ENCODE measurements around the gene MYO15A. TPM values are rescaled to one million over a fixed set of nuclear protein-coding genes. Genes with fewer than 3 reads are reported as not detected.

The MYO15A gene
- total and polyA plus RNA-seq, 9 donors, result 1.5 to 5.4 (median 3.2) TPM

DNA sequence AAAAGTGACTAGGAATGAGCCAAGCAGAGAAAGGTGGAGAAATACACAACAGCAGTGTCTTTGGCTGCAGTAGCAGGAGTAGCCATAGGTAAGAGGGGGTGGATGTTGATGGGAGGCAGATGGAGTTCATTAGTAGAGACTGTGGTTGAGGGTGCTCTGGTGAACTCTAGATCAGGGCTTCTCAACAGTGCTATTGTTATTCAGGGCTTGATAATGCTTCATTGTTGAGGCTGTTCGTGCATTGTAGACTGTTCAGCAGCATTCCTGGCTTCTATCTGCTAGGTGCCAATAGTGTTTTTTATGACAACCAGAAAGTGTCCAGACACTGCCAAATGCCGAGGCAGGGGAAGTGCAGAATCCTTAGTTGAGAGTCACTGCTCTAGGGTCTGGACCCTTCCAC lies 78.7 kb downstream of the MYO15A start:
- no peak for DNase-seq
- H3K4me3 ChIP-seq, result peak overlapping the region; percentile 95
- H3K27me3 ChIP-seq, result no peaks in the 10 kb centered on the region
- intact Hi-C loops (cut with DNase I), result loop anchor here in 1 of 4 donors (5.0 kb wide), 1 partner anchor 40 kb away; the partner anchor contains the start of gene LLGL1
- H3K36me3 ChIP-seq, result no peaks in the 10 kb centered on the region
- H3K27ac ChIP-seq, result no peak overlapping the region
- H3K4me1 ChIP-seq (ENCODE audit: insufficient read depth), result peaks cover 27% of the 10 kb centered on the region
- 7 to 18% (median 11%) methylated on average over 2 of the region's 2 CpGs for WGBS, 3 donors
- H3K9me3 ChIP-seq, result no peaks in the 10 kb centered on the region
- TF ChIP-seq POLR2A (IDR thresholded peaks at IDR 0.05) (no peak), EP300 (IDR thresholded peaks at IDR 0.05) (no peak)
- TF ChIP-seq, protein P1, sequence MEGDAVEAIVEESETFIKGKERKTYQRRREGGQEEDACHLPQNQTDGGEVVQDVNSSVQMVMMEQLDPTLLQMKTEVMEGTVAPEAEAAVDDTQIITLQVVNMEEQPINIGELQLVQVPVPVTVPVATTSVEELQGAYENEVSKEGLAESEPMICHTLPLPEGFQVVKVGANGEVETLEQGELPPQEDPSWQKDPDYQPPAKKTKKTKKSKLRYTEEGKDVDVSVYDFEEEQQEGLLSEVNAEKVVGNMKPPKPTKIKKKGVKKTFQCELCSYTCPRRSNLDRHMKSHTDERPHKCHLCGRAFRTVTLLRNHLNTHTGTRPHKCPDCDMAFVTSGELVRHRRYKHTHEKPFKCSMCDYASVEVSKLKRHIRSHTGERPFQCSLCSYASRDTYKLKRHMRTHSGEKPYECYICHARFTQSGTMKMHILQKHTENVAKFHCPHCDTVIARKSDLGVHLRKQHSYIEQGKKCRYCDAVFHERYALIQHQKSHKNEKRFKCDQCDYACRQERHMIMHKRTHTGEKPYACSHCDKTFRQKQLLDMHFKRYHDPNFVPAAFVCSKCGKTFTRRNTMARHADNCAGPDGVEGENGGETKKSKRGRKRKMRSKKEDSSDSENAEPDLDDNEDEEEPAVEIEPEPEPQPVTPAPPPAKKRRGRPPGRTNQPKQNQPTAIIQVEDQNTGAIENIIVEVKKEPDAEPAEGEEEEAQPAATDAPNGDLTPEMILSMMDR (IDR thresholded peaks at IDR 0.05), result no peak

- no peaks in the 10 kb centered on the region for H3K36me3 ChIP-seq
- no peaks in the 10 kb centered on the region for H3K27me3 ChIP-seq
- intact Hi-C loops (cut with DNase I), result loop anchor here in 1 of 4 donors (5.0 kb wide), 1 partner anchor 39 kb away; the partner anchor contains the start of gene LLGL1
- H3K9me3 ChIP-seq, result no peaks in the 10 kb centered on the region
- peaks cover 25% of the 10 kb centered on the region for H3K4me1 ChIP-seq (ENCODE audit: insufficient read depth)
- no peak for DNase-seq
- TF ChIP-seq POLR2A (IDR thresholded peaks at IDR 0.05) (no peak), EP300 (IDR thresholded peaks at IDR 0.05) (no peak)
- TF ChIP-seq, protein P1 (IDR thresholded peaks at IDR 0.05), result no peak
- H3K27ac ChIP-seq, result no peak overlapping the region
- H3K4me3 ChIP-seq, result peak overlapping the region; percentile 95
- WGBS, 3 donors, result 21 to 24% (median 22%) methylated on average over 9 of the region's 9 CpGs
Observed at GRCh38 chr17:18187821-18188761, 79.5 kb downstream of the MYO15A start.

DNA sequence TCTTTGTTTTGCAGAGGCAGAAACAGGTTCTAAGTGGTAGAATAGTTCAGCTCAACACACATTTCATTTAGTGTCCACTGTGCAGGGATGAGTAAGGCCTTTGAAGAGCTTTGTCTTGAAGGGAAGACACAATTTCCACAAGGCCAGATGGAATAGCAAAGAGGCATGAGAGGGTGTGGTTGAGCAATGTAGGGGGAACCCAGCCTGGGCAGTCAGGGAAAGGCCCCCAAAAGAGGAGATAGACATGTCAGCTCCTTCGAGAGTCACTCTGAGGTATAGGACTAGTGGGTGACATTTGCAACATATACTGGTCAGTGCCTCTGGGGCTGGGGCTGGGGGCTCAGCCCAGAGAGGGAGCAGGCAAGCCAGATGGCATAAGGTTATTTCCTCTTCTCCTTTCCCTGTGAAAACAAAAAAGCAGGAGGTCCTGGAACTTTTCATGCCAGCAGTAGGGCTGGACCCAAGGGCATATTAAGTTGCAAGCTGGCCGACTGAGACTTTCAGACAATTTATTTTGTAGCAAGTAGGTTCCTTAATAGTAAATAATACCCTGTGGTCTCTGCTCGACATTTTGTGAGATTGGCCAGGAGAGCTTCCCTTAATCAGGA lies 82.2 kb downstream of the MYO15A start:
- intact Hi-C loops (cut with DNase I), result no loop called here
- DNase-seq, result no peak
- Histone ChIP-seq H3K27ac (no peak overlapping the region), H3K4me1 (ENCODE audit: insufficient read depth) (peaks cover 25% of the 10 kb centered on the region), H3K27me3 (no peaks in the 10 kb centered on the region), H3K36me3 (no peaks in the 10 kb centered on the region), H3K4me3 (no peak overlapping the region), H3K9me3 (no peaks in the 10 kb centered on the region)
- no peak for TF ChIP-seq EP300 (IDR thresholded peaks at IDR 0.05)
- no peak for TF ChIP-seq POLR2A (IDR thresholded peaks at IDR 0.05)
- TF ChIP-seq, protein P1 (IDR thresholded peaks at IDR 0.05), result no peak
- 29 to 40% (median 36%) methylated on average over 3 of the region's 3 CpGs for WGBS, 3 donors

DNA sequence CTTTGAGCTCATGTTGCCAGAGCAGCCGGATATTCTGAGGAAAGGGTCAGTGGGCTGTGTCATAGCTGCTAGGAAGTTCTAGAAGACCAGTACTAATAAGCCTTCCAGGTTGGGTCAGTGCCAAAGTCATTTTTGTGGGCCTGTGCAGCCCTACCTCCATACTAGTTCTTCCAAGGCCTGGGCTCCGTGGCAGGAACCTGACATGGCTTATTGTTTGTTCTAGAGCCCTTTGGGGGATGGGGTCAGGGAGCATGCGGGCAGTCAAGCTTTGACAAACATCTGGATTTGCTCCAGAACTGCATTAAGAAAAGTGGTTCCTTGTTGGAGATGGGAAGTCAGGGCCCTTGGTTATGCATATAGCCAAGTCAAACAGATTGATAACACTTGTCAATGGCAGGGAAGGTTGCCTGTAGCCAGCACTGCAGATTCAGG lies 82.7 kb downstream of the MYO15A start:
- Histone ChIP-seq H3K4me1 (ENCODE audit: insufficient read depth) (peaks cover 25% of the 10 kb centered on the region), H3K27me3 (no peaks in the 10 kb centered on the region), H3K9me3 (no peaks in the 10 kb centered on the region), H3K4me3 (no peak overlapping the region), H3K36me3 (no peaks in the 10 kb centered on the region), H3K27ac (no peak overlapping the region)
- DNase-seq, result no peak
- TF ChIP-seq, protein P1 (IDR thresholded peaks at IDR 0.05), result no peak
- TF ChIP-seq EP300 (IDR thresholded peaks at IDR 0.05) (no peak), POLR2A (IDR thresholded peaks at IDR 0.05) (no peak)
- intact Hi-C loops (cut with DNase I), result no loop called here
- 37 to 49% (median 38%) methylated on average over 3 of the region's 3 CpGs for WGBS, 3 donors
